HCT116 (cell line): ENCODE data around the gene VMP1. TPM values are rescaled to one million over a fixed set of nuclear protein-coding genes. Genes with fewer than 3 reads are reported as not detected.
A peak's percentile ranks its signal among the peaks of the same experiment; 100 is the strongest.

Source experiments
- ATAC-seq: fragments of 200-7000 bp; cut with Tn5 transposase; 2 replicates; pipeline ENCODE4 v1.9.1; 2020; ENCODE audit warnings: mild to moderate bottlenecking, moderate library complexity
- BruUV-seq: library from RNA; stranded (reverse); fragments of 400-500 nt; replicated peaks from 2 replicates; lab custom pipeline; 2021; lab: Mats Ljungman, UMichigan
- CTCF ChIA-PET: fragments of 300-600 bp; sonication (Branson Sonifier 250); formaldehyde crosslinking; loops from one replicate; lab custom pipeline; 2021; ENCODE audit warnings: antibody characterized with exemption; lab: Charles Lee
- POLR2A ChIA-PET: fragments of 300-600, 350-600 bp; sonication (Branson Sonifier 250); formaldehyde crosslinking; loops from one replicate; lab custom pipeline; 2021; ENCODE audit warnings: antibody characterized with exemption; lab: Charles Lee
- RAD21 ChIA-PET, 2 experiments: fragments of 300-600 bp; sonication (Branson Sonifier 250); formaldehyde crosslinking; loops; one replicate each; lab custom pipeline; 2023; ENCODE audit warnings: low total read pairs in 2 of 2; ENCODE audit not compliant: uncharacterized antibody in 2 of 2, unreplicated experiment in 2 of 2, low non-redundant PET in 1 of 2; lab: Charles Lee
- DNase-seq: peaks from one replicate; pipeline ENCODE4 v3.0.0-alpha.2; 2010; ENCODE audit warnings: low read depth, low spot score
- H2AFZ ChIP-seq: fragments of 200-600 bp; shearing (Covaris generic), sonication (generic); 2 replicates; pipeline ENCODE4 v1.6.1; 2017; ENCODE audit warnings: low read depth, mixed run types, mixed read lengths, antibody characterized with exemption, low read length; ENCODE audit not compliant: poor library complexity, severe bottlenecking
- H3K27ac ChIP-seq: 2 replicates; pipeline ENCODE4 v1.5.1; 2012; ENCODE audit warnings: low read depth, low read length
- H3K27me3 ChIP-seq: fragments of 200-600 bp; sonication (generic); 2 replicates; pipeline ENCODE4 v1.6.1; 2016; ENCODE audit warnings: mixed run types, low read length, mixed read lengths; ENCODE audit not compliant: insufficient read depth
- H3K36me3 ChIP-seq, 2 experiments: fragments of 200-500 bp in 1 of 2; fragments of 200-600 bp in 1 of 2; sonication (Bioruptor generic) in 1 of 2; sonication (generic) in 1 of 2; 2 replicates each; pipeline versions ENCODE4 v1.5.1 to v1.6.1; 2014 to 2016; ENCODE audit warnings: low read length in 2 of 2, inconsistent platforms in 1 of 2, mixed read lengths in 1 of 2, mixed run types in 1 of 2; ENCODE audit not compliant: insufficient read depth in 2 of 2, control insufficient read depth in 1 of 2
- H3K4me1 ChIP-seq, 2 experiments: fragments of 200-600 bp in 1 of 2; sonication (generic) in 1 of 2; 2 replicates each; pipeline versions ENCODE4 v1.5.1 to v1.6.1; 2012 to 2017; ENCODE audit warnings: low read length in 2 of 2, inconsistent platforms in 1 of 2, mild to moderate bottlenecking in 1 of 2, mixed read lengths in 1 of 2, mixed run types in 1 of 2, moderate library complexity in 1 of 2; ENCODE audit not compliant: insufficient read depth in 2 of 2, control insufficient read depth in 1 of 2
- H3K4me2 ChIP-seq: fragments of 200-600 bp; sonication (generic); 2 replicates; pipeline ENCODE4 v1.6.1; 2017; ENCODE audit warnings: mixed run types, low read length, mixed read lengths
- H3K4me3 ChIP-seq, 2 experiments: fragments of 200-600 bp in 1 of 2; sonication (generic) in 1 of 2; replicated peaks in 1 of 2; 2 replicates each; pipeline ENCODE4 v1.5.1; 2011 to 2016; ENCODE audit warnings: low read length in 2 of 2, control low read depth in 1 of 2, low read depth in 1 of 2, mild to moderate bottlenecking in 1 of 2, mixed read lengths in 1 of 2, mixed run types in 1 of 2
- H3K79me2 ChIP-seq: fragments of 200-600 bp; sonication (generic); 2 replicates; pipeline ENCODE4 v1.6.1; 2017; ENCODE audit warnings: mild to moderate bottlenecking, mixed run types, low read length, moderate library complexity, mixed read lengths; ENCODE audit not compliant: insufficient read depth
- H3K9ac ChIP-seq: fragments of 200-600 bp; sonication (generic); 2 replicates; pipeline ENCODE4 v1.6.1; 2016; ENCODE audit warnings: low read length, mixed read lengths
- H3K9me2 ChIP-seq: fragments of 200-600 bp; sonication (generic), shearing (Covaris generic); 2 replicates; pipeline ENCODE4 v1.6.1; 2017; ENCODE audit warnings: mixed run types, mild to moderate bottlenecking, moderate library complexity; ENCODE audit not compliant: insufficient read depth
- H3K9me3 ChIP-seq, 2 experiments: fragments of 200-500 bp in 1 of 2; fragments of 200-600 bp in 1 of 2; sonication (Bioruptor generic) in 1 of 2; sonication (generic) in 1 of 2; 2 replicates each; pipeline ENCODE4 v1.6.1; 2014 to 2017; ENCODE audit warnings: low read length in 2 of 2, mixed read lengths in 2 of 2, inconsistent platforms in 1 of 2, low read depth in 1 of 2, mild to moderate bottlenecking in 1 of 2, mixed run types in 1 of 2, moderate library complexity in 1 of 2; ENCODE audit not compliant: control insufficient read depth in 1 of 2, insufficient read depth in 1 of 2
- H4K20me1 ChIP-seq: fragments of 200-600 bp; sonication (generic), shearing (Covaris generic); 2 replicates; pipeline ENCODE4 v1.6.1; 2017; ENCODE audit warnings: mixed run types, mild to moderate bottlenecking, moderate library complexity; ENCODE audit not compliant: insufficient read depth
- CBX3 ChIP-seq: IDR thresholded peaks from 2 replicates; pipeline ENCODE4 v1.6.1; 2012; ENCODE audit warnings: low read depth
- EGR1 ChIP-seq: IDR thresholded peaks from 2 replicates; pipeline ENCODE4 v1.6.1; 2012; ENCODE audit warnings: low read depth
- ELF1 ChIP-seq: IDR thresholded peaks from 2 replicates; pipeline ENCODE4 v1.6.1; 2012; ENCODE audit warnings: low read depth, borderline replicate concordance
- EZH2 ChIP-seq: fragments of 200-600 bp; sonication (generic); IDR thresholded peaks from 2 replicates; pipeline ENCODE4 v1.6.1; 2017; ENCODE audit warnings: antibody characterized with exemption, mixed run types
- FOSL1 ChIP-seq: IDR thresholded peaks from 2 replicates; pipeline ENCODE4 v1.6.1; 2012; ENCODE audit warnings: low read depth
- JUND ChIP-seq: IDR thresholded peaks from 2 replicates; pipeline ENCODE4 v1.6.1; 2012
- POLR2A ChIP-seq: IDR thresholded peaks from 2 replicates; pipeline ENCODE4 v1.7.0; 2011; ENCODE audit warnings: borderline replicate concordance; ENCODE audit not compliant: insufficient read depth, insufficient read length; ENCODE audit errors: extremely low read depth
- POLR2AphosphoS5 ChIP-seq: IDR thresholded peaks from 2 replicates; pipeline ENCODE4 v1.6.1; 2011; ENCODE audit warnings: mild to moderate bottlenecking, low read depth, low read length, moderate library complexity
- SIN3A ChIP-seq: IDR thresholded peaks from 2 replicates; pipeline ENCODE4 v1.6.1; 2012; ENCODE audit warnings: low read depth
- SP1 ChIP-seq: IDR thresholded peaks from 2 replicates; pipeline ENCODE4 v1.6.1; 2012; ENCODE audit warnings: low read depth
- ZBTB33 ChIP-seq: IDR thresholded peaks from 2 replicates; pipeline ENCODE4 v1.6.1; 2011; ENCODE audit warnings: mild to moderate bottlenecking, low read length, moderate library complexity; ENCODE audit not compliant: insufficient replicate concordance; ENCODE audit errors: extremely low read depth
- ZNF274 ChIP-seq: fragments of 200-500 bp; sonication (Bioruptor generic); IDR thresholded peaks from 2 replicates; pipeline ENCODE4 v1.6.1; 2014; ENCODE audit warnings: mild to moderate bottlenecking, low read depth, low read length, inconsistent platforms
- intact Hi-C: fragments of 100-400 bp; cut with micrococcal nuclease; formaldehyde crosslinking; loops from 2 replicates; pipeline ENCODE4 v1.10.0; 2022
- total RNA-seq: library from RNA; stranded (reverse); gene quantifications from one replicate; pipeline ENCODE4 v1.2.1, GENCODE V29; 2021; ENCODE audit not compliant: unreplicated experiment

The VMP1 gene
- total RNA-seq, 1 experiment from 2014 or later, result 366 TPM

GRCh38 chr17:59751955-59752413 lies 44.5 kb downstream of the VMP1 start (continued):
- no peak for TF ChIP-seq CBX3
- TF ChIP-seq ELF1, result no peak
- no peak for TF ChIP-seq POLR2AphosphoS5
- no peak for TF ChIP-seq POLR2A
- no peak for TF ChIP-seq SP1
- no peak for TF ChIP-seq ZBTB33
- no peak for TF ChIP-seq EGR1
- TF ChIP-seq ZNF274, result no peak

GRCh38 chr17:59752446-59752845 lies 45.0 kb downstream of the VMP1 start:
- no peak for TF ChIP-seq SIN3A
- TF ChIP-seq FOSL1, result no peak
- TF ChIP-seq EGR1, result no peak
- no peak for TF ChIP-seq EZH2
- no peak for TF ChIP-seq JUND
- Histone ChIP-seq H3K4me1 (peaks cover 80 to 92% of the 10 kb centered on the region in 2 experiments), H3K27ac (peak overlapping the region; percentile 15; the same call in 1 of the 2 replicates), H3K36me3 (no peaks in the 10 kb centered on the region), H2AFZ (no peak overlapping the region), H3K4me3 (no peak overlapping the region), H3K4me2 (no peak overlapping the region), H3K27me3 (no peaks in the 10 kb centered on the region), H4K20me1 (no peaks in the 10 kb centered on the region), H3K9me3 (no peaks in the 10 kb centered on the region), H3K9ac (no peak overlapping the region), H3K79me2 (peaks cover 5% of the 10 kb centered on the region; the same call in 1 of the 2 replicates), H3K9me2 (no peaks in the 10 kb centered on the region)
- no peak for DNase-seq
- no peak for ATAC-seq
- ChIA-PET CTCF (interaction anchor here (0.6 to 4.8 kb wide), 18 partner anchors 10 to 441 kb away, joined by 3 to 40 read pairs (median 8); no protein-coding TSS in a partner anchor), POLR2A (interaction anchor here (0.7 to 10.0 kb wide), 8 partner anchors 10 to 107 kb away, joined by 3 to 443 read pairs (median 8); partner anchors contain the start of genes PTRH2 and VMP1), RAD21 (interaction anchor here (0.6 to 2.8 kb wide), 6 partner anchors 8 to 212 kb away, joined by 3 to 12 read pairs (median 3); partner anchors contain the start of gene RNFT1 (in 1 of the 2))
- intact Hi-C loops, result loop anchor here (5.0 kb wide), 1 partner anchor 440 kb away; no protein-coding TSS in a partner anchor
- BruUV-seq, result no TSS peak
